ENCODE results near the gene LTBP3.

DNA sequence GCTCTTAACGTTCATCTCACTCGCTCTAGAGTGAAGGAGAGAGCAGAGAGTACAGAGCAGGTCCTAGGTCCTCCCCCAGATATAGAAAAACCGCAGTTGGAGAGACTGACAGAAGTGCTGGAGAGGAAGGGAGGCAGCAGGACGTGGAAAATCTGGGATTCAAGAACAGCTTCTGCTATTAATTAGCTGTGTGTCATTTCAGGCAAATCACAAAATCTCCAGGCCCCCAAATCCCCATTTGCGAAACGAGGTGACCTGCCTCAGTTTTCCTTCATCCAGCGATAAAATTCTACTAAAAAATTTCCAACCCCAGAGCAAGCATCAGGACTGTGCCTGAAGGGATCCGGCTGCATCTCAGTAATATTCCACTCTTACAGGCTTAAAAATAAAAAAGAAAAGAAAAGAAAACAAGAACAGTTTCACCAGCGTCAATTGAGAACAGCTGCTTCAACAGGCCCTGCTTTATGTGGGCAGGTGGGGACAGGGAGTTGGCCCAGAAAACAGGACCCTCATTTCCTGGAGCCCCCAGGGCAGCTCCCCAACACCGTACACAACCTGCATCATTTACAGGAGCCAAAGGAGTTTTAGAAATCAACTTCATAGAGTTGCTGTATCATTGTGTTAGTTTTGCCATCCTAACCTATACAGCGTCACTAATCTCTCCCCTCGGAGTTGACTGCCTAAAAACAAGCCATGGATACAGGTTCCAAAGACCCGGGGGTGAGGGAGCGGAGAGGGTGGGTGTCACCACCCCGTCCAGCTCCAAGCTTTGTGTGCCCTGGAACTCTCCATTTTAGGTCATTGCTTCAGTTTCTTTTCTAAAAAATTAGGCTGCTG, 61.6 kb downstream of the LTBP3 start:
- no peak for TF ChIP-seq EP300 (IDR thresholded peaks at IDR 0.05)
- TF ChIP-seq POLR2A (IDR thresholded peaks at IDR 0.05) = no peak
